HG03175 (cell line): Measurements from ENCODE around the gene UBASH3B.

ENCODE experiments used
- ATAC-seq: cut with Tn5 transposase; IDR thresholded peaks from one replicate; pipeline ENCODE4 v1.9.1; 2021; ENCODE audit warnings: mild to moderate bottlenecking, moderate library complexity; ENCODE audit not compliant: unreplicated experiment

UBASH3B gene

GRCh38 chr11:122673701-122674100 is 18.2 kb downstream of the UBASH3B start:
- no peak for ATAC-seq

- ATAC-seq, result no peak
Observed at GRCh38 chr11:122676638-122677037, 21.1 kb downstream of the UBASH3B start.

- ATAC-seq, result no peak
Observed at GRCh38 chr11:122677256-122677655, 21.7 kb downstream of the UBASH3B start.

- ATAC-seq, result no peak
Observed at GRCh38 chr11:122678406-122678805, 22.9 kb downstream of the UBASH3B start.

GRCh38 chr11:122679466-122679865 is 23.9 kb downstream of the UBASH3B start:
- no peak for ATAC-seq

GRCh38 chr11:122681070-122681469 is 25.5 kb downstream of the UBASH3B start:
- no peak for ATAC-seq

GRCh38 chr11:122681735-122682134 is 26.2 kb downstream of the UBASH3B start:
- no peak for ATAC-seq

GRCh38 chr11:122682464-122682863 is 26.9 kb downstream of the UBASH3B start:
- no peak for ATAC-seq

- ATAC-seq, result no peak
Observed at GRCh38 chr11:122685041-122685440, 29.5 kb downstream of the UBASH3B start.

GRCh38 chr11:122686111-122686510 is 30.6 kb downstream of the UBASH3B start:
- ATAC-seq, result no peak

GRCh38 chr11:122690384-122690783 is 34.9 kb downstream of the UBASH3B start:
- ATAC-seq, result no peak

- ATAC-seq, result no peak
Observed at GRCh38 chr11:122690801-122691548, 35.5 kb downstream of the UBASH3B start.

GRCh38 chr11:122691549-122692150 is 36.1 kb downstream of the UBASH3B start:
- ATAC-seq, result no peak

- ATAC-seq, result no peak
Observed at GRCh38 chr11:122692444-122692843, 36.9 kb downstream of the UBASH3B start.

- no peak for ATAC-seq
Observed at GRCh38 chr11:122695076-122695615, 39.6 kb downstream of the UBASH3B start.

GRCh38 chr11:122696662-122697061 is 41.1 kb downstream of the UBASH3B start:
- ATAC-seq, result no peak

- peak; percentile 96 for ATAC-seq
Observed at GRCh38 chr11:122697636-122698167, 42.2 kb downstream of the UBASH3B start.

GRCh38 chr11:122698392-122698791 is 42.9 kb downstream of the UBASH3B start:
- no peak for ATAC-seq

- no peak for ATAC-seq
Observed at GRCh38 chr11:122700666-122701065, 45.1 kb downstream of the UBASH3B start.

GRCh38 chr11:122701143-122701542 is 45.6 kb downstream of the UBASH3B start:
- ATAC-seq, result no peak

GRCh38 chr11:122703541-122704272 is 48.2 kb downstream of the UBASH3B start:
- ATAC-seq, result no peak
